HCT116 (cell line): ENCODE data around the gene PALB2. TPM values are rescaled to one million over a fixed set of nuclear protein-coding genes. Genes with fewer than 3 reads are reported as not detected.
A peak's percentile ranks its signal among the peaks of the same experiment; 100 is the strongest.

ENCODE experiments used
- ATAC-seq: fragments of 200-7000 bp; cut with Tn5 transposase; 2 replicates; pipeline ENCODE4 v1.9.1; 2020; ENCODE audit warnings: mild to moderate bottlenecking, moderate library complexity
- BruUV-seq: library from RNA; stranded (reverse); fragments of 400-500 nt; replicated peaks from 2 replicates; lab custom pipeline; 2021; lab: Mats Ljungman, UMichigan
- CTCF ChIA-PET: fragments of 300-600 bp; sonication (Branson Sonifier 250); formaldehyde crosslinking; loops from one replicate; lab custom pipeline; 2021; ENCODE audit warnings: antibody characterized with exemption; lab: Charles Lee
- POLR2A ChIA-PET: fragments of 300-600, 350-600 bp; sonication (Branson Sonifier 250); formaldehyde crosslinking; loops from one replicate; lab custom pipeline; 2021; ENCODE audit warnings: antibody characterized with exemption; lab: Charles Lee
- RAD21 ChIA-PET, 2 experiments: fragments of 300-600 bp; sonication (Branson Sonifier 250); formaldehyde crosslinking; loops; one replicate each; lab custom pipeline; 2023; ENCODE audit warnings: low total read pairs in 2 of 2; ENCODE audit not compliant: uncharacterized antibody in 2 of 2, unreplicated experiment in 2 of 2, low non-redundant PET in 1 of 2; lab: Charles Lee
- DNase-seq: peaks from one replicate; pipeline ENCODE4 v3.0.0-alpha.2; 2010; ENCODE audit warnings: low read depth, low spot score
- H2AFZ ChIP-seq: fragments of 200-600 bp; shearing (Covaris generic), sonication (generic); 2 replicates; pipeline ENCODE4 v1.6.1; 2017; ENCODE audit warnings: low read depth, mixed run types, mixed read lengths, antibody characterized with exemption, low read length; ENCODE audit not compliant: poor library complexity, severe bottlenecking
- H3K27ac ChIP-seq: 2 replicates; pipeline ENCODE4 v1.5.1; 2012; ENCODE audit warnings: low read depth, low read length
- H3K27me3 ChIP-seq: fragments of 200-600 bp; sonication (generic); 2 replicates; pipeline ENCODE4 v1.6.1; 2016; ENCODE audit warnings: mixed run types, low read length, mixed read lengths; ENCODE audit not compliant: insufficient read depth
- H3K36me3 ChIP-seq, 2 experiments: fragments of 200-500 bp in 1 of 2; fragments of 200-600 bp in 1 of 2; sonication (Bioruptor generic) in 1 of 2; sonication (generic) in 1 of 2; 2 replicates each; pipeline versions ENCODE4 v1.5.1 to v1.6.1; 2014 to 2016; ENCODE audit warnings: low read length in 2 of 2, inconsistent platforms in 1 of 2, mixed read lengths in 1 of 2, mixed run types in 1 of 2; ENCODE audit not compliant: insufficient read depth in 2 of 2, control insufficient read depth in 1 of 2
- H3K4me1 ChIP-seq, 2 experiments: fragments of 200-600 bp in 1 of 2; sonication (generic) in 1 of 2; 2 replicates each; pipeline versions ENCODE4 v1.5.1 to v1.6.1; 2012 to 2017; ENCODE audit warnings: low read length in 2 of 2, inconsistent platforms in 1 of 2, mild to moderate bottlenecking in 1 of 2, mixed read lengths in 1 of 2, mixed run types in 1 of 2, moderate library complexity in 1 of 2; ENCODE audit not compliant: insufficient read depth in 2 of 2, control insufficient read depth in 1 of 2
- H3K4me2 ChIP-seq: fragments of 200-600 bp; sonication (generic); 2 replicates; pipeline ENCODE4 v1.6.1; 2017; ENCODE audit warnings: mixed run types, low read length, mixed read lengths
- H3K4me3 ChIP-seq, 2 experiments: fragments of 200-600 bp in 1 of 2; sonication (generic) in 1 of 2; replicated peaks in 1 of 2; 2 replicates each; pipeline ENCODE4 v1.5.1; 2011 to 2016; ENCODE audit warnings: low read length in 2 of 2, control low read depth in 1 of 2, low read depth in 1 of 2, mild to moderate bottlenecking in 1 of 2, mixed read lengths in 1 of 2, mixed run types in 1 of 2
- H3K79me2 ChIP-seq: fragments of 200-600 bp; sonication (generic); 2 replicates; pipeline ENCODE4 v1.6.1; 2017; ENCODE audit warnings: mild to moderate bottlenecking, mixed run types, low read length, moderate library complexity, mixed read lengths; ENCODE audit not compliant: insufficient read depth
- H3K9ac ChIP-seq: fragments of 200-600 bp; sonication (generic); 2 replicates; pipeline ENCODE4 v1.6.1; 2016; ENCODE audit warnings: low read length, mixed read lengths
- H3K9me2 ChIP-seq: fragments of 200-600 bp; sonication (generic), shearing (Covaris generic); 2 replicates; pipeline ENCODE4 v1.6.1; 2017; ENCODE audit warnings: mixed run types, mild to moderate bottlenecking, moderate library complexity; ENCODE audit not compliant: insufficient read depth
- H3K9me3 ChIP-seq, 2 experiments: fragments of 200-500 bp in 1 of 2; fragments of 200-600 bp in 1 of 2; sonication (Bioruptor generic) in 1 of 2; sonication (generic) in 1 of 2; 2 replicates each; pipeline ENCODE4 v1.6.1; 2014 to 2017; ENCODE audit warnings: low read length in 2 of 2, mixed read lengths in 2 of 2, inconsistent platforms in 1 of 2, low read depth in 1 of 2, mild to moderate bottlenecking in 1 of 2, mixed run types in 1 of 2, moderate library complexity in 1 of 2; ENCODE audit not compliant: control insufficient read depth in 1 of 2, insufficient read depth in 1 of 2
- H4K20me1 ChIP-seq: fragments of 200-600 bp; sonication (generic), shearing (Covaris generic); 2 replicates; pipeline ENCODE4 v1.6.1; 2017; ENCODE audit warnings: mixed run types, mild to moderate bottlenecking, moderate library complexity; ENCODE audit not compliant: insufficient read depth
- CEBPB ChIP-seq: IDR thresholded peaks from 2 replicates; pipeline ENCODE4 v1.6.1; 2012; ENCODE audit warnings: low read depth
- RAD21 ChIP-seq: IDR thresholded peaks from 2 replicates; pipeline ENCODE4 v1.6.1; 2012; ENCODE audit warnings: low read depth, mild to moderate bottlenecking
- intact Hi-C: fragments of 100-400 bp; cut with micrococcal nuclease; formaldehyde crosslinking; loops from 2 replicates; pipeline ENCODE4 v1.10.0; 2022
- total RNA-seq: library from RNA; stranded (reverse); gene quantifications from one replicate; pipeline ENCODE4 v1.2.1, GENCODE V29; 2021; ENCODE audit not compliant: unreplicated experiment
- TF ChIP-seq, protein P1 (sequence below), 3 experiments: fragments of 200-600 bp in 1 of 3; sonication (generic) in 1 of 3; IDR thresholded peaks in 2 of 3; conservative IDR thresholded peaks in 1 of 3; 2 replicates each; pipeline ENCODE4 v1.5.1; 2012 to 2017; ENCODE audit warnings: low read depth in 2 of 3, low read length in 2 of 3, antibody characterized with exemption in 1 of 3, borderline replicate concordance in 1 of 3, control low read depth in 1 of 3, mild to moderate bottlenecking in 1 of 3, mixed read lengths in 1 of 3, mixed run types in 1 of 3, moderate library complexity in 1 of 3; ENCODE audit not compliant: insufficient read depth in 1 of 3

The PALB2 gene
- total RNA-seq, 1 experiment from 2014 or later: 15.6 TPM

DNA sequence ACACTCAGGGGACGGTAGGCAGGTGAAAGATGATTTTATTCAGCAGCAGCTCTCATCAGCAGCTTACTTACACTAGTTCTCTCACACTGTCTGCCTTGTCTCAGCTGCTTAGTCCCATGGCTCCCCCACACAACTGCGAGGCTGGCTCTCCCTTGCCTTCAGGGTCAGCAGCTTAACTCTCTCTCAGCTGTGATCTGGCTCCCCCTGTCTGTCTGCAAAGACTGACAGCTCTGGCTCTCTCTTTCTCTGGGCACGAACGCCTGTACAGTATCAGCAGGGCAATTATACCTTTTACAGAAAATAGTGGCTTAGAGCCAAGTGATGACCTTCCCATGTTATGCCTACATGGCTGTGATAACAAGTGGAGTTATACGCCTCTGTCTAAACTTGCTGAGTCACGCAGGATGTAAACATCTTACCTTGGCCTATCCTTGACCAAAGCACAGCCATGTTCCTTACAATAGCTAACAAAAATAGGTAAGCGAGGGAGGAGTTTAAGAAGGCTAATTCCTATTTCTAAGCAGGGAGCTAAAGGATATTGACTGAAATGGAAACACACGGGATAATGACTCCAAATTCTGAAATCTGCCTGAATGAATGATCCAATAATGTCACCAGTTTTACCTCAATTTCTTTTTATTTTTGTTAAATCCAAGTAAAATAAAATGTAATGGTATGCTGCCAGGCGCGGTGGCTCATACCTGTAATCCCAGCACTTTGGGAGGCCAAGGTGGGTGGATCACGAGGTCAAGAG lies 43.9 kb downstream of the PALB2 start:
- POLR2A ChIA-PET: interaction anchor here (1.2 to 2.3 kb wide), 3 partner anchors 39 to 82 kb away, joined by 3 to 8 read pairs (median 3); partner anchors contain the start of genes DCTN5, EARS2, PALB2 and UBFD1
- TF ChIP-seq CEBPB (no peak), RAD21 (peak; percentile 67)
- TF ChIP-seq, protein P1, sequence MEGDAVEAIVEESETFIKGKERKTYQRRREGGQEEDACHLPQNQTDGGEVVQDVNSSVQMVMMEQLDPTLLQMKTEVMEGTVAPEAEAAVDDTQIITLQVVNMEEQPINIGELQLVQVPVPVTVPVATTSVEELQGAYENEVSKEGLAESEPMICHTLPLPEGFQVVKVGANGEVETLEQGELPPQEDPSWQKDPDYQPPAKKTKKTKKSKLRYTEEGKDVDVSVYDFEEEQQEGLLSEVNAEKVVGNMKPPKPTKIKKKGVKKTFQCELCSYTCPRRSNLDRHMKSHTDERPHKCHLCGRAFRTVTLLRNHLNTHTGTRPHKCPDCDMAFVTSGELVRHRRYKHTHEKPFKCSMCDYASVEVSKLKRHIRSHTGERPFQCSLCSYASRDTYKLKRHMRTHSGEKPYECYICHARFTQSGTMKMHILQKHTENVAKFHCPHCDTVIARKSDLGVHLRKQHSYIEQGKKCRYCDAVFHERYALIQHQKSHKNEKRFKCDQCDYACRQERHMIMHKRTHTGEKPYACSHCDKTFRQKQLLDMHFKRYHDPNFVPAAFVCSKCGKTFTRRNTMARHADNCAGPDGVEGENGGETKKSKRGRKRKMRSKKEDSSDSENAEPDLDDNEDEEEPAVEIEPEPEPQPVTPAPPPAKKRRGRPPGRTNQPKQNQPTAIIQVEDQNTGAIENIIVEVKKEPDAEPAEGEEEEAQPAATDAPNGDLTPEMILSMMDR (IDR thresholded peaks at IDR 0.05 in 2 of 3, conservative IDR thresholded peaks at IDR 0.05 in 1 of 3; ENCODE audit: borderline replicate concordance in 1 of 3, insufficient read depth in 1 of 3, low read depth in 2 of 3, low read length in 2 of 3): peak; percentile 54 to 73 (median 71)
- H3K27me3 ChIP-seq: no peaks in the 10 kb centered on the region
- H3K9me2 ChIP-seq: no peaks in the 10 kb centered on the region
- CTCF ChIA-PET: interaction anchor here (0.7 to 2.2 kb wide), 14 partner anchors 8 to 656 kb away, joined by 3 to 30 read pairs (median 5); partner anchors contain the start of genes DCTN5, EARS2, PALB2 and UBFD1
- peaks cover 39% of the 10 kb centered on the region for H3K79me2 ChIP-seq
- ATAC-seq (peak; percentile 77), DNase-seq (peak; percentile 50)
- H3K9me3 ChIP-seq: no peaks in the 10 kb centered on the region
- BruUV-seq: no TSS peak
- H3K9ac ChIP-seq: no peak overlapping the region; the same call in 1 of the 2 replicates
- intact Hi-C loops: loop anchor here (2.0 kb wide), 1 partner anchor 44 kb away; the partner anchor contains the start of genes DCTN5 and PALB2
- H3K4me2 ChIP-seq: peak overlapping the region; percentile 89
- peaks cover 16 to 25% of the 10 kb centered on the region in 2 experiments; a peak in 3 of 4 replicates for H3K4me1 ChIP-seq
- RAD21 ChIA-PET: no interaction called here
- H4K20me1 ChIP-seq: no peaks in the 10 kb centered on the region
- peak overlapping the region; percentile 85 to 100 for H3K4me3 ChIP-seq
- peak overlapping the region; percentile 92 for H2AFZ ChIP-seq
- peaks cover 5 to 12% of the 10 kb centered on the region in 2 experiments for H3K36me3 ChIP-seq
- peak overlapping the region; percentile 77 for H3K27ac ChIP-seq
